Activated T-helper 17 cell treated with anti-CD3 and anti-CD28 coated beads, Interleukin-2, amount 50 U/mL, for 72 hours (primary cell): ENCODE data around the gene SCIMP. TPM values are rescaled to one million over a fixed set of nuclear protein-coding genes. Genes with fewer than 3 reads are reported as not detected.
"Not testable (repeated sequence)": the region's sequence is repeated elsewhere in the genome, so short reads cannot be mapped to it uniquely, and the experiment has no call there.

Experiments used
- ATAC-seq: fragments of 150-1000 bp; cut with Tn5 transposase; replicated peaks from 2 replicates; pipeline ENCODE4 v1.10.0; 2021; ENCODE audit warnings: mild to moderate bottlenecking, moderate library complexity
- H3K27ac Mint-ChIP-seq: one replicate; pipeline ENCODE4 v1.8.0; 2022; ENCODE audit warnings: mixed read lengths
- H3K27me3 Mint-ChIP-seq: one replicate; pipeline ENCODE4 v1.8.0; 2022; ENCODE audit warnings: mixed read lengths
- H3K36me3 Mint-ChIP-seq: one replicate; pipeline ENCODE4 v1.8.0; 2022; ENCODE audit warnings: low read depth, mild to moderate bottlenecking, mixed read lengths
- H3K4me1 Mint-ChIP-seq: one replicate; pipeline ENCODE4 v1.8.0; 2022; ENCODE audit warnings: mixed read lengths
- H3K4me3 Mint-ChIP-seq: one replicate; pipeline ENCODE4 v1.8.0; 2022; ENCODE audit warnings: mild to moderate bottlenecking, mixed read lengths
- H3K9me3 Mint-ChIP-seq: one replicate; pipeline ENCODE4 v1.8.0; 2022; ENCODE audit warnings: mixed read lengths
- total RNA-seq, 2 donors: library from RNA; stranded (reverse); gene quantifications; one replicate each; pipeline ENCODE4 v1.2.3, GENCODE V29; 2022

SCIMP gene
- total RNA-seq, 2 donors from 2014 or later: not detected

DNA sequence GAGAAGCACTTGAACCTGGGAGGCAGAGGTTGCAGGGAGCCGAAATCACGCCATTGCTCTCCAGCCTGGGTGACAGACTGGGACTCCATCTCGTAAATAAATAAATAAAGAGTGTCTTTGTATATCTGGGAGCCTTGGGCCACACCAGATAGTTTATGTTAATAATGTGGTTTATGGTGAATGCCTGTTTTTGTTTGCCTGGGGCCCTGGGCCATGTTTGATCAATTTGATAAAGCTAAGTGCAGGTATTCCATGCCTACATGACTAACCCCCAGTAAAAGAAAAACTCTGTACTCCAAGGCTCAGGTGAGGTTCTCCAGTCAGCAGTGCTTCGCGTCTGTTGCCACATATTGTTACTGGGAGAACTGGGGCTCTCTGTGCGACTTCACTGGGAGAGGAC is 15.1 kb downstream of the SCIMP start:
- H3K36me3 Mint-ChIP-seq: no peaks in the 10 kb centered on the region
- no peaks in the 10 kb centered on the region for H3K4me1 Mint-ChIP-seq
- no peak for ATAC-seq
- no peak overlapping the region for H3K27ac Mint-ChIP-seq
- no peak overlapping the region for H3K4me3 Mint-ChIP-seq
- H3K9me3 Mint-ChIP-seq: no peaks in the 10 kb centered on the region
- no peaks in the 10 kb centered on the region for H3K27me3 Mint-ChIP-seq

DNA sequence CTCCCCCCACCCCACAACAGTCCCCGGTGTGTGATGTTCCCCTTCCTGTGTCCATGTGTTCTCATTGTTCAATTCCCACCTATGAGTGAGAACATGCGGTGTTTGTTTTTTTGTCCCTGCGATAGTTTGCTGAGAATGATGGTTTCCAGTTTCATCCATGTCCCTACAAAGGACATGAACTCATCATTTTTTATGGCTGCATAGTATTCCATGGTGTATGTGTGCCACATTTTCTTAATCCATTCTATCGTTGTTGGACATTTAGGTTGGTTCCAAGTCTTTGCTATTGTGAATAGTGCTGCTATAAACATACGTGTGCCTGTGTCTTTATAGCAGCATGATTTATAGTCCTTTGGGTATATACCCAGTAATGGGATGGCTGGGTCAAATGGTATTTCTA is 17.1 kb downstream of the SCIMP start:
- H3K27ac Mint-ChIP-seq, H3K36me3 Mint-ChIP-seq, H3K9me3 Mint-ChIP-seq, H3K4me3 Mint-ChIP-seq, H3K27me3 Mint-ChIP-seq, ATAC-seq, H3K4me1 Mint-ChIP-seq: not testable (repeated sequence)

DNA sequence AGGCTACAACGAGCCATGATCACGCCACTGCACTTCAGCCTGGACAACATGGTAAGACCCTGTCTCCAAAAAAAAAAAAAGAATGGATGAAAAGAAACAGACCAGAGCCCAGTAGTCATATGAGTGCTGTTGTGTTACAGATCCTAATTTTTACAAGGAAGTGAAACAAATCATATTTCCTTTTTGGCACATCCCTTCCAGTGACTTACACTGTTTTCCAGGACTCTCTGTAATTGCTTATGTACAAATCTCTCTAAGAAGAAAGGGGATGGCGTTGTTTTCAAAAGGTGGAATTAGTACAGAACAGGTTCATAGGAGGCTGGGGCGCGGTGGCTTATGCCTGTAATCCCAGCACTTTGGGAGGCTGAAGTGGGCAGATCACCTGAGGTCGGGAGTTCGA is 23.2 kb downstream of the SCIMP start:
- ATAC-seq: no peak
- Mint-ChIP-seq H3K9me3 (no peaks in the 10 kb centered on the region), H3K27ac (peak overlapping the region; percentile 44), H3K27me3 (no peaks in the 10 kb centered on the region), H3K4me1 (peaks cover 4% of the 10 kb centered on the region), H3K4me3 (no peak overlapping the region), H3K36me3 (no peaks in the 10 kb centered on the region)

DNA sequence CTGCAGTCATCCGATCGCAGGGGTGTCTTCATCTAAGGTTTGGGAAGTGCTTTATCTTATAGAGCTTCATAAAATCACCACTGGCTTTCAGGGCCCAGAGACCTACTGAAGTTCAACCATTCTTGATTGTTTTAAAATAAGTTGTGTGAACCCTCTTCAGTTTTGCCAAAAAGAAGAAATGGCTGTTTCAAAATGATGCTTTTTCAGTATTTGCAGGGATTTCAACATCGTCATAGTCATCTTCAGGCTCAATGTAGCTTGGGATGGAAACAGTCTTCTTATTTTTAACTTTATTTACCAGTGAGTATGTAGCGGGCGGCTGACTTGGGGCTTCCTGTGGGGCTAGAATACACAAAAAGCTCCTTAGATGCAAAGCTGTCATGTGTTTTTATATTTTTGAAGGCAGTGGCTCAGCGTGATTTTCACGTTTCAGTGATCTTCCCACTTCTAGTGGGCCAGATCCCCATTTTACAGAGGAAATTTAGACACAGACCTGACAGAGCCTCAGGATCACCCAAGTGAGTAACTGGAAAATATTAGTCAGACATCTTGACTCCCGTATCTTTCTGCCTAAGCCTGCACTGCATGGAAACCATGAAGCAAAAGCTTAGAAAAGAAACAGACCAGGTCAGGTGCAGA is 23.9 kb downstream of the SCIMP start:
- Mint-ChIP-seq H3K36me3 (no peaks in the 10 kb centered on the region), H3K27me3 (no peaks in the 10 kb centered on the region), H3K27ac (peak overlapping the region; percentile 44), H3K9me3 (no peaks in the 10 kb centered on the region), H3K4me1 (peaks cover 4% of the 10 kb centered on the region), H3K4me3 (no peak overlapping the region)
- ATAC-seq: no peak

DNA sequence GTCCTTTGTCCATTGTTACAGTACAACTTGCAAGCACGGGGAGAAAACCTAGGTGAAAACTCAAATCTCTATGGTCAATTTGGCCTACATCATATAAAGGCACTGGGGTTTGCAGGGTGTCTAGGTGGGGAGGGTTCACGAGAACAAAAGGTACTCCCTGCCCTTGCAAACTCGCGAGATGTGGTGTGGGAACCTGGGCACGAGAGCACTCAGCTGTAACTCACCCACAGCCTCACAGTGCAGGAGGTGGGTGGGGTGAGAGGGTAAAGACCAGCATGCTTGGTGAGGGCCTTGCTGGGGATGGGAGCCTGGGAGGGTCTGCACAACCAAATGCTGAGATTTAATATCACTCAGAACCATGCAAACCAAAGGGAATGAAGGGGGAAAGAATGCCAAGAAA is 24.6 kb downstream of the SCIMP start:
- no peaks in the 10 kb centered on the region for H3K9me3 Mint-ChIP-seq
- no peaks in the 10 kb centered on the region for H3K27me3 Mint-ChIP-seq
- ATAC-seq: no peak
- no peak overlapping the region for H3K27ac Mint-ChIP-seq
- H3K4me1 Mint-ChIP-seq: peaks cover 4% of the 10 kb centered on the region
- no peak overlapping the region for H3K4me3 Mint-ChIP-seq
- no peaks in the 10 kb centered on the region for H3K36me3 Mint-ChIP-seq

DNA sequence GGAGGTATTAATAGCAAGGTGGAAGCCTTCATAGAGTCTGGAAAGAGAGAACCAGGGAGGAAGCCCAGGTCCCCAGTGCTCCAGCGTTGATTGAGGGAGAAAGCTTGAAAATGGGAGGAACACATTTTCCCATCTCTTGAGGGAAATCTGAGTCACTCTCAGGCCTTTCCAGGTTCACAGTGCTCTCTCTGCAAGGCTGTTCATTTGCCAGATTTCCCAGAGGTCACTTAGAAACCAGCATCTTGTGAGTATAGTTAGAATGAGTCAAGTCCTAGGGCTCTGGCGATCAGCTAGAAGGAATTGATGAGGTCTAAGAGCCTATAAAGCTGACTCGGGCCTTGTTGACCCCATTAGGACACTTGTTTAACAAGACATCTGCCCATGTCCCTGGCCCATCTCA is 25.3 kb downstream of the SCIMP start:
- ATAC-seq: no peak
- H3K27me3 Mint-ChIP-seq: no peaks in the 10 kb centered on the region
- H3K36me3 Mint-ChIP-seq: no peaks in the 10 kb centered on the region
- H3K4me3 Mint-ChIP-seq: no peak overlapping the region
- no peak overlapping the region for H3K27ac Mint-ChIP-seq
- H3K9me3 Mint-ChIP-seq: no peaks in the 10 kb centered on the region
- H3K4me1 Mint-ChIP-seq: peaks cover 4% of the 10 kb centered on the region

DNA sequence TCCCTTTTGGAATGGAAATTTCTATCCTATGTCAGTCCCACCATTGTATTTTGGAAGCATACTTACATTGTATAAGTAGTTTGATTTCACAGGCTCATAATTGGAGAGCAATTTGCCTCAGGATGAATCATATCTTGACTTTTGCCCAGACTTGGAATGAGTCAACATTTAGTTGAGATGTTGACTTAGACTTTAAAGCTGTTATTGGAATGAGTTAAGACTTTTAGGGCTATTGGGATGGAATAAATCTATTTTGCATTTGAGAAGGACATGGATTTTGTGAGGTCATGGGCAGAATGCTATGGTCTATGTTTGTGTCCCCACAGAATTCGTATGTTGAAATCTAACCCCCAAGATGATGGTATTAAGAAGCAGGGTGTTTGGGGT is 30.8 kb downstream of the SCIMP start:
- H3K9me3 Mint-ChIP-seq: no peaks in the 10 kb centered on the region
- H3K4me1 Mint-ChIP-seq: peaks cover 11% of the 10 kb centered on the region
- no peaks in the 10 kb centered on the region for H3K36me3 Mint-ChIP-seq
- no peak overlapping the region for H3K27ac Mint-ChIP-seq
- H3K4me3 Mint-ChIP-seq: no peak overlapping the region
- ATAC-seq: peak; percentile 78
- H3K27me3 Mint-ChIP-seq: no peaks in the 10 kb centered on the region

DNA sequence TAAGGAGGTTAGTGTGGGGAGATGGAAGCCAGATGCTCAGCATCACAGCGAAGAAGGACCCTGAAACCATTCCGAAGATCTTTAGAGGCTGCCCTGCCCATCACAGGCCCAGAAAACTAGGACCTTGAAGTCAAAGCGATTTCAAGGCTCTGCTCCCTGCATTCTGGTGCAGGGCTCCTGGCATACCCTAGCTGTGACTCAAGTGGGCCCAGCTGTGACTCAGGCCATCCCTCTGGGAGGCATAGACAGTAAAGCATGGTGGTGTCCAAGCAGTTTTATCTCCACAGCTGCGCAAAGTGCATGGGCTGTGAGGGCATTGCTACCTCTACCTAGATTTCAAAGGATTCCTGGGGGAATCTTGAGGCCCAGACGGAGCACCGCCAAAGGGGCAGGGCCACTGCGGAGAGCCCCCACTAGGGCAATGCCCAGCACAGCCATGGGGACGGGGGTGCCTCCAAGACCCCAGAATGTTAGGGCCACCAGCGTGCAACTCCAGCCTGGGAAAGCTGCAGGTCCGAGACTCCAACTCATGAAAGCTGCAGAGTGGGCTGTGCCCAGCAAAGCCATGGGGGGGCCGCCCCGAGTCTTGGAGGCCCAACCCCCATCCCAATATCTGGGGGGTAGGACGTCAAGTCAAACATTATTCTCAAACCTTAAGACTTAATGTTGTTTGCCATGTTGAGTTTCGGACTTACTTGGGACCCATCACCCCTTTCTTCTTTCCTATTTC is 31.3 kb downstream of the SCIMP start:
- no peak for ATAC-seq
- H3K27ac Mint-ChIP-seq: no peak overlapping the region
- peaks cover 11% of the 10 kb centered on the region for H3K4me1 Mint-ChIP-seq

DNA sequence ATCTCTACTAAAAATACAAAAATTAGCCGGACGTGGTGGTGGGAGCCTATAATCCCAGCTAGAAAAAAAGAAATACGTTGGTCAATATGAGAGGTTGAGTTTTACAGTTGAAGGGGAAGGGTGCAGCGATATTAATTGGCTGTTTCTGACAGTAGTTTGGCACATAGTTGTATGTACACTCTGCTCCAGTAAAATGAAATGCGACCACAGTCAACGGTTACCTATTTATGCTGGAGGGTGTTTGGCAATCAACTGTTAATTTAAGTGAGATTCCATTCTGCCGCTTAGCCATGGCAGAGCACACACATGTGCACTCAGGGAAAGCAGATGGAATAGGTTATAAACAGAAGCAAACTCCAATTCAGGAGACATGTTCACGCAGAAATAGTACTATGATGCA is 33.6 kb downstream of the SCIMP start:
- no peak for ATAC-seq
- H3K4me3 Mint-ChIP-seq: no peak overlapping the region
- H3K27me3 Mint-ChIP-seq: no peaks in the 10 kb centered on the region
- peaks cover 7% of the 10 kb centered on the region for H3K4me1 Mint-ChIP-seq
- H3K9me3 Mint-ChIP-seq: no peaks in the 10 kb centered on the region
- H3K36me3 Mint-ChIP-seq: no peaks in the 10 kb centered on the region
- no peak overlapping the region for H3K27ac Mint-ChIP-seq

More for the DNA sequence above, 31.3 kb downstream of the SCIMP start:
- Mint-ChIP-seq H3K36me3 (no peaks in the 10 kb centered on the region), H3K9me3 (no peaks in the 10 kb centered on the region), H3K27me3 (no peaks in the 10 kb centered on the region), H3K4me3 (no peak overlapping the region)

DNA sequence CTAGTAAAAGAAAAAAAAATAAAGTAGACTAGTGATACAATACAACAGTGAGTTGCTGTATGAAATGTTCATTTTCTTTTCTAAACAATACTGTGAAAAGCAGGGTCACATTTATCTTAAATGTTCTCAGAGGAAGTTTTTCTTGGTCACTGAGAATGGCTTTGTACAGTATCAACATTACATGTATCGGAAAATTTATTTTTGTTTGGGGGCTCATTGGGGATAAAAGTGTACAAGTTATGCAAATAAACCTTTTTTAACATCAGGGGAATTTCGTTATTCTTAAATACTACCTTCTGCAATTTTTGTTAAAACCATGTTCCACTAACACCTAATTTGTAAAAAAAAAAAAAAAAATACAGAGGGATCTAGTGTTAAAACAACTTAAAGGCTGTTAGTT is 34.3 kb downstream of the SCIMP start:
- peaks cover 7% of the 10 kb centered on the region for H3K4me1 Mint-ChIP-seq
- H3K27ac Mint-ChIP-seq: no peak overlapping the region
- no peaks in the 10 kb centered on the region for H3K27me3 Mint-ChIP-seq
- H3K9me3 Mint-ChIP-seq: no peaks in the 10 kb centered on the region
- H3K4me3 Mint-ChIP-seq: no peak overlapping the region
- ATAC-seq: no peak
- H3K36me3 Mint-ChIP-seq: no peaks in the 10 kb centered on the region

DNA sequence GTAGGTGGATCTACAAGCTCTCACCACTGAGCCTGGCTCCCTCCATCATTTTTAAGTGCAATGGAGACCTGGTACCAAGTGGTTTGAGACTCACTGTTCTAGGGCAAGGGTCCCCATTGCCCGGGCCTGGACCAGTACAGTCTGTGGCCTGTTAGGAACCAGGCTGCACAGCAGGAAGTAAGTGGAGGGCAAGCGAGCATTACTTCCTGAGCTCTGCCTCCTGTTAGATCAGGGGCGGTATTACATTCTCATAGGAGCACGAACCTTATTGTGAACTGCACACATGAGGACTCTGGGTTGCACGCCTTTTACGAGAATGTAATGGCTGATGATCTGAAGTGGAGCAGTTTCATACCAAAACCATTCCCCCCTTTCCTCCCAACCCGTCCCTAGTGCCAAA is 36.2 kb downstream of the SCIMP start:
- Mint-ChIP-seq H3K27ac (no peak overlapping the region), H3K4me3 (no peak overlapping the region), H3K27me3 (no peaks in the 10 kb centered on the region), H3K9me3 (no peaks in the 10 kb centered on the region), H3K4me1 (no peaks in the 10 kb centered on the region), H3K36me3 (no peaks in the 10 kb centered on the region)
- ATAC-seq: no peak

DNA sequence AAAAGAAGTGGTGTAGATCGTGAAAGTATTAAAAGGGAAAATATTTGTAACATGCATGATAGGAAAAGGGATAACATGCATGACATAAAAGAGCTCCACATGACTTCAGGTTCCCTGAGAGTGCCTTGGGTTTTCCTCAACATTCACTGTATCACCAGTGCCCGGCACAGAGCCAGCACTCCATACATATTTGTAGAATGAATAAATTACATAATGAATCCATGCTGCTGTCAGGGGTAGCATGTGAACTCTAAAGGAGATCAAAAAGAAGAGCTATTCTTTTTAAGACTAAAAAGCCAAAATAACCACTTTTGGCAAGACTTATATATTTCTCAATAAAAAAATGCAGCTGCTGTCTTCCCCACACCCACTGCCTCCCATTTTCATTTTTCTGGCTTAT is 40.3 kb downstream of the SCIMP start:
- Mint-ChIP-seq H3K36me3 (peaks cover 22% of the 10 kb centered on the region), H3K27ac (no peak overlapping the region), H3K9me3 (no peaks in the 10 kb centered on the region), H3K4me1 (peaks cover 22% of the 10 kb centered on the region), H3K27me3 (no peaks in the 10 kb centered on the region), H3K4me3 (no peak overlapping the region)
- no peak for ATAC-seq

DNA sequence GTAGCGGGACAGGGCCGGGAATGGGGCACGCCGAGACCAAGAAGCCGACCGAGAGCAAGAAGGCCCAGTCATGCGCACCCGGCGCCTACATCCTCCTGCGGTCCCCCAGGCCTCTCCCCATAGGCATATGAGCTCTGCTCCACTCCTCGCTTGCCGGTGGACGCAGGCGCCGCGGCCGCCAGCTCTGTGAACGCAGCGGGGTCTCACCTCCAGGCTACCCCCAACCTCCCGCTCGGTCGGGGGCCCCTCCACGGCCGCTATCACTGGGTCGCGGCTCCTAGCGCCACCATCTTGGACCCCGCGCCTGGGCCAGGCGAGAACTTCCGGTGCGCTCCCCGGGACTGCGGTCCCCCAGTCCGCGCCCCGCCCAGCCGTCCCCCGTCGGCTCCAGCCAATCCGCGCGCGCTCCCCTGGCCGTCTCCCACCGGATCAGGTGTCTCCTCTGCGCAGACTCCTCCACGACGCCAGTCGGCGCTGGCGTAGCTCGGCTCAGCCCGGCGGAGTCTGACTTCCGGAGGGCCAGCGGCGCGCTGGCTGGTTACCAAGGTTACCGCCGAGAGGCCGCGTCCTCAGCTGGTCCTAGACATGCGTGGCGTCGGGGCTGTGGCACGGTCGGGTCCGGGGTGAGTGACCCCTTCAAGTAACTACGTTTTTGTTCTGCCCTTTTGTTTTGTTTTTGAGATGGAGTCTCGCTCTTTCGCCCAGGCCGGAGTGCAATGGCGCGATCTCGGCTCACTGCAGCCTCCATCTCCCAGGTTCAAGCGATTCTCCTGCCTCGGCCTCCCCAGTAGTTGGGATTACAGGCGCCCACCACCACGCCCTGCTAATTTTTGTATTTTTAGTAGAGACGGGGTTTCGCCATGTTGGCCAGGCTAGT is 42.9 kb downstream of the SCIMP start, which contains the start of gene ZNF594:
Gene ZNF594, minus strand, starts transcription at position 328 of the 877 bp plus-strand sequence. CDS start 7,612 bp downstream, outside the sequence.
- Mint-ChIP-seq H3K27me3 (no peaks in the 10 kb centered on the region), H3K4me3 (peak within 1 kb of the TSS; percentile 93), H3K9me3 (peaks cover 10% of the 10 kb centered on the region), H3K36me3 (peaks cover 42% of the 10 kb centered on the region), H3K4me1 (peaks cover 22% of the 10 kb centered on the region), H3K27ac (peak within 1 kb of the TSS; percentile 90)
- ATAC-seq: peak; percentile 100

DNA sequence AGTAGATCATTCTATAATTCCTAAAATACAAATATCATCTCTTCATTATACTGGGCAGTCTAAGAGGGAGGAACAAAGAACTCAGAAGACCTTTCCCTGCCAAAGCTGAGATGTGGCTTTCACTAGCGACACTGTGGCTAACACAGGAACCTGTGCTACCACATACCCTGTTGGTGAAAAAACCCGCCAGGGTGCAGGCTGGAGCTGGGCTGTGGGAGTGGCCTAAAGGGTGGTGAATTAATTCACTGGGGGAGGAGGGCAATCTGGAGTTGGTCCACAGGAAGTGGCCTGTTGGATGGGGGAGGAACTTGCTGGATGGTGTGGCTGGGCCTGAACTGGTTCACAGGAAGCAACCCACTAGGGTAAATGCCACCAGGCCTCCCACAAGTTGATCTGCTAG is 50.4 kb downstream of the SCIMP start:
- ATAC-seq: no peak
- H3K4me1 Mint-ChIP-seq: no peaks in the 10 kb centered on the region

DNA sequence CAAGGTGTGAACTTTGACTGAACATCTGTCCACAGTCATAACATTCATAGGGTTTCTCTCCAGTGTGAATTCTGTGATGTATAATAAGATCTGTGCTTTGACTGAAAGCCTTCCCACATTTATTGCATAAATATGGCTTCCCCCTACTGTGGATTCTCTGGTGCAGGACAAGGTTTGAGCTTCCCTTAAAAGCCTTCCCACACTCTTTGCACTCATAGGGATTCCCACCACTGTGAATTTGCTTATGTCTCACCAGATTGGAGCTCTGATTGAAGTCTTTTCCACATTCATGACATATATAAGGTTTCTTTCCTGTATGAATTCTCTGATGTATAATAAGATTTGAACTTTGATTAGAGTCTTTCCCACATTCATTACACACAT is 51.3 kb downstream of the SCIMP start:
- Mint-ChIP-seq H3K36me3 (peaks cover 48% of the 10 kb centered on the region), H3K27me3 (no peaks in the 10 kb centered on the region), H3K4me1 (no peaks in the 10 kb centered on the region), H3K4me3 (no peak overlapping the region), H3K27ac (no peak overlapping the region), H3K9me3 (peaks cover 41% of the 10 kb centered on the region)
- no peak for ATAC-seq

More for the DNA sequence above, 50.4 kb downstream of the SCIMP start:
- Mint-ChIP-seq H3K9me3 (peaks cover 43% of the 10 kb centered on the region), H3K4me3 (no peak overlapping the region), H3K27ac (no peak overlapping the region), H3K27me3 (no peaks in the 10 kb centered on the region), H3K36me3 (peaks cover 52% of the 10 kb centered on the region)
